ENCODE data around the gene MPO. TPM values are rescaled to one million over a fixed set of nuclear protein-coding genes. Genes with fewer than 3 reads are reported as not detected.

The MPO gene
- total and polyA plus RNA-seq, 10 of the 15 experiments (the other 5 are each of a cell fraction or from before 2014, with no cell fraction given), result 0.06 to 0.49 (median 0.14) TPM

DNA sequence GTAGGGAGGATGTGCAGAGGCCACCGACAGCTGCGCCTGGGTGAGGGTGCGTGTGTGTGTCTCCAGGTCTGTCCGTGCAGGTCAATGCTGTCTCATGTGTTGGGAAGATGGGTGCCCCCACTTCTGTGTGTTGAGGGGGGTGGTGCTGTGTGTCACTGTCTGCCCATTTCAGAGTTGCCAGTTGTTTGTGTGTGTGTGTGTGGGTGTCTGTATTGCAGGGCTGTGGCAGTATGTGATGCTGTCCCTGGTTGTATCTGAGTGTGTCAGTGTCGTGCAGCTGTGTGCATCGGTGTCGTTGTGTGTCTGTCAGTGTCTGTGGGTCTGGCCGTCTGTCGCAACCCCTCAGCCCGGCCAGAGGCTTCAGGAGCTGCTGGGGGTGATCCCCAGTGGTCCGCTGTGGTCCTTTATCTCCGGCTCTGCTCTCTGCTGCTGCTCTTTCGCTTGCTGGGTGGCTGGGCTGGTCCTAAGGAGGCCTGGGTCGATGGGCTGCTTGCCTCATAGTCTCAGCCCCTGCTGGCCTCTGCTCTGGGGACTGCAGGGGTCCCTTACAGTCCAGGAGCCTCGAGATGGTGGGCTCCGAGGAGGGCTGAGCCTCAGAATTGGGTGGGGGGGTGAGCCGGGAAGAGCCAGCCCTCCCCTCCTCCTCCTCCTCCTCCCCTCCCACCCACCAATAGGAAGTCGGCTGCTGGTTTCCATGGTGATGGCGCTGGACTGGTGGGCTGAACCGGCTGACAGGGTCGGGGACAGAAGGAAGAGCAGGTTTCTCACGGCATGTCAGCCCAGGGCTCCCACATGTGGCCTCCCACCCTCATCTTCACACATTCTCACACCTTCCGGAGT is 47.7 kb upstream of the MPO start, which contains the start of gene TSPOAP1 (continued):
- TF ChIP-seq, protein P1, sequence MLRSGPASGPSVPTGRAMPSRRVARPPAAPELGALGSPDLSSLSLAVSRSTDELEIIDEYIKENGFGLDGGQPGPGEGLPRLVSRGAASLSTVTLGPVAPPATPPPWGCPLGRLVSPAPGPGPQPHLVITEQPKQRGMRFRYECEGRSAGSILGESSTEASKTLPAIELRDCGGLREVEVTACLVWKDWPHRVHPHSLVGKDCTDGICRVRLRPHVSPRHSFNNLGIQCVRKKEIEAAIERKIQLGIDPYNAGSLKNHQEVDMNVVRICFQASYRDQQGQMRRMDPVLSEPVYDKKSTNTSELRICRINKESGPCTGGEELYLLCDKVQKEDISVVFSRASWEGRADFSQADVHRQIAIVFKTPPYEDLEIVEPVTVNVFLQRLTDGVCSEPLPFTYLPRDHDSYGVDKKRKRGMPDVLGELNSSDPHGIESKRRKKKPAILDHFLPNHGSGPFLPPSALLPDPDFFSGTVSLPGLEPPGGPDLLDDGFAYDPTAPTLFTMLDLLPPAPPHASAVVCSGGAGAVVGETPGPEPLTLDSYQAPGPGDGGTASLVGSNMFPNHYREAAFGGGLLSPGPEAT (IDR thresholded peaks at IDR 0.05; ENCODE audit: low read depth), result peak; percentile 40; the same call in 1 of the 2 replicates
- TF ChIP-seq CBFB (IDR thresholded peaks at IDR 0.05; ENCODE audit: low read depth) (0 out of 2 replicates have a peak, but pooled peaks have one; percentile 73), SRF (IDR thresholded peaks at IDR 0.05; ENCODE audit: low read depth in 2 of 2, low read length in 2 of 2) (peak in 1 of 2 experiments; percentile 51; a peak in 1 of 4 replicates), ZNF24 (IDR thresholded peaks at IDR 0.05) (0 out of 2 replicates have a peak, but pooled peaks have one; percentile 31), CBX3 (IDR thresholded peaks at IDR 0.05; ENCODE audit: borderline replicate concordance, low read depth) (no peak), BCL11A (IDR thresholded peaks at IDR 0.05; ENCODE audit: low read depth, low read length) (peak; percentile 56), ZBED1 (IDR thresholded peaks at IDR 0.05; ENCODE audit: borderline replicate concordance) (peak; percentile 82; the same call in 1 of the 2 replicates), CHD2 (IDR thresholded peaks at IDR 0.05; ENCODE audit: borderline replicate concordance, low read depth, low read length) (peak; percentile 78), MYB (IDR thresholded peaks at IDR 0.05; ENCODE audit: borderline replicate concordance, low read depth, low read length) (peak; percentile 71), EGR1 (IDR thresholded peaks at IDR 0.05; ENCODE audit: borderline replicate concordance in 1 of 2, low read depth in 2 of 2, low read length in 2 of 2) (peak in 1 of 2 experiments; percentile 66; a peak in 1 of 3 replicates), TAF1 (IDR thresholded peaks at IDR 0.05; ENCODE audit: borderline replicate concordance, low read depth, low read length) (0 out of 2 replicates have a peak, but pooled peaks have one; percentile 58), IRF4 (IDR thresholded peaks at IDR 0.05; ENCODE audit: low read depth, low read length) (peak; percentile 60; the same call in 1 of the 2 replicates), NFYB (IDR thresholded peaks at IDR 0.05; ENCODE audit: insufficient read depth, low read depth, low read length) (peak; percentile 61; the same call in 1 of the 2 replicates), SMAD5 (IDR thresholded peaks at IDR 0.05; ENCODE audit: low read depth) (no peak), SUPT20H (IDR thresholded peaks at IDR 0.05; ENCODE audit: borderline replicate concordance, control insufficient read depth, low read depth, low read length) (no peak), POLR2AphosphoS5 (IDR thresholded peaks at IDR 0.05; ENCODE audit: low read length) (peak; percentile 93), ASH2L (IDR thresholded peaks at IDR 0.05; ENCODE audit: borderline replicate concordance, low read depth) (no peak)
- TF ChIP-seq, protein P2, sequence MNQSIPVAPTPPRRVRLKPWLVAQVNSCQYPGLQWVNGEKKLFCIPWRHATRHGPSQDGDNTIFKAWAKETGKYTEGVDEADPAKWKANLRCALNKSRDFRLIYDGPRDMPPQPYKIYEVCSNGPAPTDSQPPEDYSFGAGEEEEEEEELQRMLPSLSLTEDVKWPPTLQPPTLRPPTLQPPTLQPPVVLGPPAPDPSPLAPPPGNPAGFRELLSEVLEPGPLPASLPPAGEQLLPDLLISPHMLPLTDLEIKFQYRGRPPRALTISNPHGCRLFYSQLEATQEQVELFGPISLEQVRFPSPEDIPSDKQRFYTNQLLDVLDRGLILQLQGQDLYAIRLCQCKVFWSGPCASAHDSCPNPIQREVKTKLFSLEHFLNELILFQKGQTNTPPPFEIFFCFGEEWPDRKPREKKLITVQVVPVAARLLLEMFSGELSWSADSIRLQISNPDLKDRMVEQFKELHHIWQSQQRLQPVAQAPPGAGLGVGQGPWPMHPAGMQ (IDR thresholded peaks at IDR 0.05; ENCODE audit: borderline replicate concordance), result no peak
- TF ChIP-seq, protein P3, sequence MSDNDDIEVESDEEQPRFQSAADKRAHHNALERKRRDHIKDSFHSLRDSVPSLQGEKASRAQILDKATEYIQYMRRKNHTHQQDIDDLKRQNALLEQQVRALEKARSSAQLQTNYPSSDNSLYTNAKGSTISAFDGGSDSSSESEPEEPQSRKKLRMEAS (IDR thresholded peaks at IDR 0.05; ENCODE audit: low read depth, low read length), result peak; percentile 65; the same call in 1 of the 2 replicates
- TF ChIP-seq, protein P4, sequence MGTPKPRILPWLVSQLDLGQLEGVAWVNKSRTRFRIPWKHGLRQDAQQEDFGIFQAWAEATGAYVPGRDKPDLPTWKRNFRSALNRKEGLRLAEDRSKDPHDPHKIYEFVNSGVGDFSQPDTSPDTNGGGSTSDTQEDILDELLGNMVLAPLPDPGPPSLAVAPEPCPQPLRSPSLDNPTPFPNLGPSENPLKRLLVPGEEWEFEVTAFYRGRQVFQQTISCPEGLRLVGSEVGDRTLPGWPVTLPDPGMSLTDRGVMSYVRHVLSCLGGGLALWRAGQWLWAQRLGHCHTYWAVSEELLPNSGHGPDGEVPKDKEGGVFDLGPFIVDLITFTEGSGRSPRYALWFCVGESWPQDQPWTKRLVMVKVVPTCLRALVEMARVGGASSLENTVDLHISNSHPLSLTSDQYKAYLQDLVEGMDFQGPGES (IDR thresholded peaks at IDR 0.05), result no peak

Measured in GM12878 (cell line).